SK-N-SH (cell line): ENCODE data around the gene PTPN9.
"Not testable (repeated sequence)": the region's sequence is repeated elsewhere in the genome, so short reads cannot be mapped to it uniquely, and the experiment has no call there.

ENCODE experiments used
- CTCF ChIP-seq: fragments of 200-600 bp; sonication (generic); IDR thresholded peaks from 2 replicates; pipeline ENCODE4 v1.6.1; 2017; ENCODE audit warnings: antibody characterized with exemption, mild to moderate bottlenecking, moderate library complexity
- SMC3 ChIP-seq: IDR thresholded peaks from 2 replicates; pipeline ENCODE4 v1.6.1; 2012; ENCODE audit warnings: low read depth, low read length, improper control_type of control experiment

DNA sequence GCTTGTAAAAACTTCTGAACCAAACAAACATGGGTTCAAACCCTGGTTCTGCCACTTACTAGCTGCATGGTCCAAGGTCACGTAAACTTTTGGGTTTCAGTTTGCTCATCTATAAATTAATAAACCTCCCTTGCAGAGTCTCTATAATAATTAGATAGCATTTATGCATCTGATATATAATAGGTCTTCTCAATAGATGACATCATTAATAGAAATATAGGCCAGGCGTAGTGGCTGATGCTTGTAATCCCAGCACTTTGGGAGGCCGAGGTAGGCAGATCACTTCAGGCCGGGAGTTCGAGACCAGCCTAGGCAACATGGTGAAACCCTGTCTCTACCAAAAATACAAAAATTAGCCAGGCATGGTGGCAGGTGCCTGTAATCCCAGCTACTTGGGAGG is 102.0 kb downstream of the PTPN9 start:
- TF ChIP-seq CTCF, SMC3: not testable (repeated sequence)
